ENCODE data around the gene CACNG5.

The CACNG5 gene

GRCh38 chr17:66904760-66905624 lies 70.1 kb downstream of the CACNG5 start:
- DNase-seq (ENCODE audit: low read depth in 2 of 2): peak in 1 of 2 experiments; percentile 8

- peak; percentile 40 to 44 for DNase-seq (ENCODE audit: low read depth in 2 of 2)
Observed at GRCh38 chr17:66906321-66907278, 71.7 kb downstream of the CACNG5 start.

GRCh38 chr17:66909804-66910373 lies 75.0 kb downstream of the CACNG5 start:
- no peak for DNase-seq (ENCODE audit: low read depth in 2 of 2)

- DNase-seq (ENCODE audit: low read depth in 2 of 2): no peak
Observed at GRCh38 chr17:66910651-66911285, 75.9 kb downstream of the CACNG5 start.

- no peak for DNase-seq (ENCODE audit: low read depth in 2 of 2)
Observed at GRCh38 chr17:66915204-66915611, 80.3 kb downstream of the CACNG5 start.

- no peak for DNase-seq (ENCODE audit: low read depth in 2 of 2)
Observed at GRCh38 chr17:66915792-66916191, 80.9 kb downstream of the CACNG5 start.

GRCh38 chr17:66916946-66917345 lies 82.0 kb downstream of the CACNG5 start:
- no peak for DNase-seq (ENCODE audit: low read depth in 2 of 2)

GRCh38 chr17:66918896-66919295 lies 84.0 kb downstream of the CACNG5 start:
- no peak for DNase-seq (ENCODE audit: low read depth in 2 of 2)

GRCh38 chr17:66920435-66920834 lies 85.5 kb downstream of the CACNG5 start:
- no peak for DNase-seq (ENCODE audit: low read depth in 2 of 2)

- DNase-seq (ENCODE audit: low read depth in 2 of 2): no peak
Observed at GRCh38 chr17:66920950-66921349, 86.0 kb downstream of the CACNG5 start.

GRCh38 chr17:66923886-66924285 lies 89.0 kb downstream of the CACNG5 start:
- DNase-seq (ENCODE audit: low read depth in 2 of 2): no peak

GRCh38 chr17:66925811-66926500 lies 91.0 kb downstream of the CACNG5 start:
- DNase-seq (ENCODE audit: low read depth in 2 of 2): no peak

GRCh38 chr17:66928949-66929348 lies 94.0 kb downstream of the CACNG5 start:
- no peak for DNase-seq (ENCODE audit: low read depth in 2 of 2)

- no peak for DNase-seq (ENCODE audit: low read depth in 2 of 2)
Observed at GRCh38 chr17:66929591-66929990, 94.7 kb downstream of the CACNG5 start.

- DNase-seq (ENCODE audit: low read depth in 2 of 2): no peak
Observed at GRCh38 chr17:66930933-66931332, 96.0 kb downstream of the CACNG5 start.

GRCh38 chr17:66932311-66932710 lies 97.4 kb downstream of the CACNG5 start:
- DNase-seq (ENCODE audit: low read depth in 2 of 2): no peak

GRCh38 chr17:66934040-66934439 lies 99.1 kb downstream of the CACNG5 start:
- no peak for DNase-seq (ENCODE audit: low read depth in 2 of 2)
